Activated naive CD8-positive, alpha-beta T cell treated with anti-CD3 and anti-CD28 coated beads for 36 hours (primary cell): Measurements from ENCODE around the gene SPTAN1. TPM values are rescaled to one million over a fixed set of nuclear protein-coding genes. Genes with fewer than 3 reads are reported as not detected.

Experiments
- DNase-seq: peaks from one replicate; pipeline ENCODE4 v3.0.0; 2021
- H3K27ac Mint-ChIP-seq: one replicate; pipeline ENCODE4 v1.8.0; 2022; ENCODE audit warnings: mild to moderate bottlenecking, moderate library complexity, mixed read lengths
- H3K27me3 Mint-ChIP-seq: one replicate; pipeline ENCODE4 v1.8.0; 2022; ENCODE audit warnings: mild to moderate bottlenecking, mixed read lengths
- H3K36me3 Mint-ChIP-seq: one replicate; pipeline ENCODE4 v1.8.0; 2021; ENCODE audit warnings: mild to moderate bottlenecking, mixed read lengths
- H3K4me1 Mint-ChIP-seq: one replicate; pipeline ENCODE4 v1.8.0; 2021; ENCODE audit warnings: mixed read lengths
- H3K4me3 Mint-ChIP-seq: one replicate; pipeline ENCODE4 v1.8.0; 2022; ENCODE audit warnings: mild to moderate bottlenecking, moderate library complexity, mixed read lengths
- H3K9me3 Mint-ChIP-seq: one replicate; pipeline ENCODE4 v1.8.0; 2022; ENCODE audit warnings: mixed read lengths
- total RNA-seq, 2 experiments: library from RNA; stranded (reverse); gene quantifications; one replicate each; pipeline ENCODE4 v1.2.3, GENCODE V29; 2021

SPTAN1 gene
- total RNA-seq, 2 experiments from 2014 or later: 142 to 143 TPM

DNA sequence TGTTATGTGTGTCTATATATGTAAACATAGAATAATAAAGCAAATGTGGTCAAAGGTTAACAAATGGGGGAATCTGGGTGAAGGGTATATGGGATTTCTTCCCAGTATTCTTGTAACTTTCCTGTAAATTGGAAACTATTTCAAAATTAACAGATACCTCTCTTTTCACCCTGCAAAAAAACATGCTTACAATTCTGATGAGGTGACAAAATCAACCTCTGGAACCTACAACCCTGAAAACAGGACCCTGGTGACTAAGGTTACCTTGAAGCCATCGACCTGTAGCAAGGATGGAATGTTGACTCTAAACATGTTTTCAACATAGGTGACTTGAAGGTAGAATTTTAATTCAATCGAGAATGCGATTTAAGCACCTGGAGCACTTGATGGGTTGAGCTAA is 5.9 kb upstream of the SPTAN1 start:
- no peaks in the 10 kb centered on the region for H3K9me3 Mint-ChIP-seq
- peaks cover 2% of the 10 kb centered on the region for H3K36me3 Mint-ChIP-seq
- H3K27ac Mint-ChIP-seq: no peak overlapping the region
- H3K4me3 Mint-ChIP-seq: no peak overlapping the region
- no peaks in the 10 kb centered on the region for H3K27me3 Mint-ChIP-seq
- peaks cover 16% of the 10 kb centered on the region for H3K4me1 Mint-ChIP-seq
- no peak for DNase-seq

DNA sequence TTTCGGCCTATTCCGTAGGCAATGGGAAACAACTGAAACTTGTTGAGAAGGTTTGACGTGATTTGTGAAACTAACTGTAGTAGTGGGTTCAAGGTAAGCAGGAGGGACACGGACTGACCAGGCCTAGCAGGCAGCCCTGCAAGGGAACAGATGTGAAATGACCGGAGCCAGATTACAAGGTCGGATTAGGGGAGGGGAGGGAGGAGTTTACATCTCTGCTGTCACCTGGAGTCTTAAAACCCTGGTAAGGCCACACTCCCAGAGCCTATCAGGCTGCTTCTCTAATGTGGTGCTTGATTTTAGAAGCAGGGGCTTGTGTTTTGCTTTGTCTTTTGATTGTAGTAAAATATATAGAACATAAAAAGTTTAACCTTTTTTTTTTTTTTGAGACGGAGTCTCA is 3.5 kb upstream of the SPTAN1 start:
- Mint-ChIP-seq H3K9me3 (no peaks in the 10 kb centered on the region), H3K27ac (no peak overlapping the region), H3K4me1 (peaks cover 21% of the 10 kb centered on the region), H3K36me3 (no peaks in the 10 kb centered on the region), H3K27me3 (no peaks in the 10 kb centered on the region), H3K4me3 (no peak overlapping the region)
- DNase-seq: no peak

DNA sequence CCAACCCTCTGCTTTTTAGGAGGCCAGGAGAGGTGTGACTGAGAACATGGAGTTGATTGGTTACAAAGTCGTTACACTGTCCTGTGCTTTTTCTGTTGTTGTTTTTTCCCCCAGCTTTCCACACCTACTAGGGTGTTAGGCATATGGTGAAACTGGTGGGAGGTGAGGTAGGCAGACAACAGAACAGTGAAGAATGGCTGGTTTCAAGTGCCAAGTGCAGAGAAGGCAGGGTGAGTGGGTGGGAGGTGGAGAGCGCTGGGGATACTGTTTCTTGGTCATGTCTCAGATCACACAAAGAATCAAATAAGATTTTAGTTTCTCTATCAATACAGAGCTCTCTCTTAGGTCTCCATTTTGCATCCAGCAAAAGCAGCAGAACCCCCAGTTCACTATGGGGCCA is 2.2 kb upstream of the SPTAN1 start:
- H3K27me3 Mint-ChIP-seq: no peaks in the 10 kb centered on the region
- H3K4me3 Mint-ChIP-seq: peak overlapping the region; percentile 25
- peak overlapping the region; percentile 66 for H3K27ac Mint-ChIP-seq
- no peaks in the 10 kb centered on the region for H3K9me3 Mint-ChIP-seq
- no peaks in the 10 kb centered on the region for H3K36me3 Mint-ChIP-seq
- peaks cover 21% of the 10 kb centered on the region for H3K4me1 Mint-ChIP-seq
- peak; percentile 64 for DNase-seq

DNA sequence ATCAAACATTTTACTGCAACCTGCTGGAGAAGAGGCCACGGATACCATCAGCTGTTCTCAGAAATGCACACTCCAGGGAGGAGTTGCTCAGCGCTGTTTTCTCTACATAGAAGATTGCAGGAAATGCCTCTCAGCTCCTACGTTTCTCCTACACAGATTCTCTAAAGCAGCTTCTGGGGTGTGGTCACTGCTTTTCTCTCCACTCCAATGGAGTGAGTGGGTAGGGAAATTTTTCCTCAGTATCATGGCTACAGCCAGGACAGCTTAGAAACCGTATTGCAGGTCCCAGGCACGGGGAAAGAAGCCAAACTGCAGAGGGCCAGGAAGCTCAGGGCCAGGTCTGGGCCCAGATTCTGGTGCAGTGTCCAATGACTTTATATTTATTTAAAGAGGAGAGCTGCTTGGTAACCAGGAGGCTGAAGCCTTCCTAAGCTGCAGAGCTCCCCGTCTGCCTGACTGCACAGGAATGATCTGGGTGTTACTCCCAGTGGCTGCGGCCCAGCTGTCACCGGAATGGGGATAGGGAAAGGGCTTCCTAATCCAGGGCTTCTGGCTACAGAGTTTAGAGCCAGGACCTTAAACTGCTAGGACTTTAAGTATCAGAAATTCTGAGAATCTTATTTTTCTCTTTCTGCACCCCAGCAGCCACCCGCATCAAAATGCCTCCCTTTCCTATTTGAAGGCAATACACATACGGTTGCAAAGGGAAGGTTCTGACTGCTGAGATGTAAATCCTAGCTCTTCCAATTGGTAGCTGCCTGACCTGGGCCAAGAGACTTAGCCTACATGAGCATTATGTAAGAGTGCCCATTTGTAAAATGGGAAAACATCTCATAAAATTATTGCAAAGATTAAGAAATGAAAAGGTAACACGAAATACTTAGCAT is 1.4 kb upstream of the SPTAN1 start:
- Mint-ChIP-seq H3K27ac (peak overlapping the region; percentile 92), H3K4me3 (peak overlapping the region; percentile 93), H3K4me1 (peaks cover 21% of the 10 kb centered on the region), H3K9me3 (no peaks in the 10 kb centered on the region), H3K36me3 (no peaks in the 10 kb centered on the region), H3K27me3 (no peaks in the 10 kb centered on the region)
- no peak for DNase-seq

DNA sequence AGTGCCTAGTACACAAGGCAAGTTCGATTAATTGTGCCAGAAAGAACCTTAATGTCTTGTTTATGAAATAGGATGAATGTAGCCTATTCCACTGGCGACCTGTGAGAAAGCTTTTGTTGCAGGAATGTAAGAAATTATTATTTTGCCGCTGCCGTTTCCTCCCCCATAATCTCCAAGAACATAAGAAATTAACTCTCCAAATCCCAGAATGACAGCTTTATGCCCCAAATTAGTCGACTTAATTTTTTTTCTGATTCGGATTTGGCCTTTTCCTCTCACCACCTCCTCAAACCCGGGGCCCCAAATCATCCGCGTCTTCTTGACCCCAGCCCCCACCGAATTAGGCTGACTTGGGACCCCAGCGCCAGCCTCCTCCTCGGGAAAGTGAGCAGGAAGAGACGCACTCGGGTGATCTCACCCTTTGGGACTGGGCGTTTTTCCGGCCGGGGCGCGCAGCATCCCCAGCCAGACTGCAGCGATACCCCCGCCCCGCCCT is 682 bp upstream of the SPTAN1 start:
- no peak for DNase-seq
- peak overlapping the region; percentile 93 for H3K4me3 Mint-ChIP-seq
- H3K36me3 Mint-ChIP-seq: no peaks in the 10 kb centered on the region
- H3K9me3 Mint-ChIP-seq: no peaks in the 10 kb centered on the region
- peaks cover 25% of the 10 kb centered on the region for H3K4me1 Mint-ChIP-seq
- H3K27ac Mint-ChIP-seq: peak overlapping the region; percentile 92
- no peaks in the 10 kb centered on the region for H3K27me3 Mint-ChIP-seq

DNA sequence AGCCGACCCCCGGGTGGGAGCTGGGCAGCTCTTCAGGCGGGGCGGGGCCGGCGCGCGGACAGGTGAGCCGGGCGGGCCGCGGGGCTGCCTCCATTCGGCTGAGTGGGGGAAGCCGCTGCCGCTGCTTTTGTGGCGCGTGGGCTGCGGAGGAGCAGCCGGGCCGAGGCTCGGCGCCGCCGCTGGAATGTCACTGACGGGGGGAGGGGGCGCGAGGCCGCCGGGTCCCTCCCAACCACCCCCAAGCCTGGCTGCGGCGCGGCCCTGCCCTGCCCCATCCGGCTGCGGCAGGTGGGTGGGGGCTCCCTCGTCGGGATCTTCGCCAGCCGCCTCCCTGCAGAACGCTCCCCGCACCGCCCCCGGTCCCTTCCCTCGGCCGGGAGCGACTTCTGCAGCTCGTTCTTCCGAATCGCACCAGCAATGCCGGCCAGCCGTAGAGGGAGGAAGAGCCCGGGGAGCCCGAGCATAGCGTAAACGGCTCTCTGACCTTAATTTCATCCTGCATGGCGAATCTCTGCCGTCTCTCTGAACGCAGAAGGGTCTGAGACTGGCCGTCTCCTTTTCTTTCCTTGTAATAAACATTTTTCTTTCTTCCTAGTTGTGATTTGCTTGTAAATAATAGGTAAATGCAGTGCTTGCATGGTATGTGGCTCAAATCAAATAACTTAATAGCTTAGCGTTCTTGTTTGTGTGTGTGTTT is 505 bp downstream of the SPTAN1 start:
- peaks cover 2% of the 10 kb centered on the region for H3K36me3 Mint-ChIP-seq
- DNase-seq: no peak
- no peaks in the 10 kb centered on the region for H3K27me3 Mint-ChIP-seq
- peaks cover 34% of the 10 kb centered on the region for H3K4me1 Mint-ChIP-seq
- H3K4me3 Mint-ChIP-seq: no peak overlapping the region
- H3K9me3 Mint-ChIP-seq: no peaks in the 10 kb centered on the region
- no peak overlapping the region for H3K27ac Mint-ChIP-seq

DNA sequence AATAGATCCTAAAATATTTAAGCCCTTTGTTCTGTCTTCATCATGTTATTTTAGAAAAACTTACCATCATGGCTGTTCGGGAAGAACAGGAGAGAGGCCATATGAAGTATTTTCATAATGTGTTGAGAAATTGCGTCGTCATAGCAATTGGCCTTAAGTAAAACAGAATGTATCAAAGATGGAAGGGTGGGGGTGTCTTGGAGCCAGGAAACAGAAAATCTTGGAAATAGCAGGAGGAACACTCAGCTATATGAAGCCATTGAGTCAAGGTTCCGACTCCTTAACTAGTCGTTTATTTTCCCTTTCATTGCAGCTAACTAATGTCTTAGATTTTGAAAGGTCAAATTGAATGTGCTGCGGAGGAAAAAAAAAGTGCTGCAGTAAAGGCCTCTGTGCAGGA is 1.3 kb downstream of the SPTAN1 start:
- Mint-ChIP-seq H3K27ac (no peak overlapping the region), H3K9me3 (no peaks in the 10 kb centered on the region), H3K27me3 (no peaks in the 10 kb centered on the region), H3K4me1 (peaks cover 42% of the 10 kb centered on the region), H3K4me3 (no peak overlapping the region), H3K36me3 (peaks cover 2% of the 10 kb centered on the region)
- DNase-seq: no peak

DNA sequence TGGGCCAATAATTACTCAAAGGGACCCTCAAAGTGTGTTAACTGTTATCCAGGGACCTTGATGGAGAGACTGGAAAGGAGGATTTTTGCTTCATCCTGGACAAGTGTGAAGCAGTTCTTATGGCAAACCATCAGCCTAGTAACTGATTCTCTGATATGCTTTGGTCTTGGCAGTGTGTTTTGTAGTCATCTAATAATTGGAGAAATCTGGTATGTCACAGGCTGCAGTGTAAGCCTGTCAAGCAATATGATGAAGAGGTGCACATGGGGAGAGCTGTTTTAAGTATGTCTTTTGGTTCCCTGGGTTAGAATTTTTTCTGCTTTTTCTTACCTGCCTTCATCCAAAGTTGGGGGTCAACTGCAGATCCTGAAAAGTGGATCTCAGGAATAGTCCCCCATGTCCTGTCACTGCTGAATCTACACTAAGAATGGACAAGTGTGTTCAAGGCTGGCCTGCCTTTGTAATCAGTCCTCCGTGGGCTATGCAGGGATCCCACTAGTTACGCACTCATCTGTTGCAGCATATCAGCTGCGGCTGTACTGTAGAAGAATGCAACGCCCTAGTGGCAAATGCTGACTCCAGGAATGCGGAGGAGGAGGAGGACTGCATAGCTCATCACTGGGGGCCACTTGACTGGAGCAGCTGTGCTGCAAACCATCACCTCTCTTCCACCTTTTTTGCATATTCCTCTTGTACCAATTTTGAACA is 1.9 kb downstream of the SPTAN1 start:
- no peak overlapping the region for H3K27ac Mint-ChIP-seq
- no peaks in the 10 kb centered on the region for H3K27me3 Mint-ChIP-seq
- peak; percentile 23 for DNase-seq

DNA sequence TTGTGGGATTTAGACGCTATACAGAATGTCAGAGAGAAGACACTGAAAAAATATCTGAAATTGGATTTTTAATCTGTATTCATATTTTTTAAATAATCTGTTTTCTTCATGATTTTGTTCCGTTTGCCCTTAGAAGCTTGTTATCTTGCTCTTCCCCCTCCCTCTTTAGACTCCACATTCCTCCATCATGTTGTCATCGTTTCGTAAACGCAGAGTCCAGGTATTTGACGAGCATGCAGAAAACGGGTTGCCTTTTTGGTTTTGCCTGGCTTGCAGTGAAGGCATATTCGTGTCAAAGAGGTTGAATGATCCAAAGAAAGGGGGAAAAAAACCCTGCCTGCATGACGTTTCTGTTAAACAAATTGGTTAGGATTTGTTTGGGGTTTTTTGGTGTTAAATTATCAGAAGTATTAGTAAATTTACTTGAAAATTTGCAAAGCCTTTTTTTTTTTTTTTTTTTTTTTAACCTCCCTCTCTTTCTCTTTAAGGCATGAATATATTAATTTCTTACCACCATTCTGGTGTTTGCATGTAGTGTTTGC is 2.9 kb downstream of the SPTAN1 start:
- Mint-ChIP-seq H3K27ac (no peak overlapping the region), H3K4me1 (peaks cover 45% of the 10 kb centered on the region), H3K9me3 (no peaks in the 10 kb centered on the region), H3K27me3 (no peaks in the 10 kb centered on the region), H3K4me3 (no peak overlapping the region), H3K36me3 (peaks cover 4% of the 10 kb centered on the region)
- no peak for DNase-seq

More for the DNA sequence above, 1.9 kb downstream of the SPTAN1 start:
- Mint-ChIP-seq H3K4me3 (no peak overlapping the region), H3K9me3 (no peaks in the 10 kb centered on the region), H3K36me3 (peaks cover 4% of the 10 kb centered on the region), H3K4me1 (peaks cover 48% of the 10 kb centered on the region)

DNA sequence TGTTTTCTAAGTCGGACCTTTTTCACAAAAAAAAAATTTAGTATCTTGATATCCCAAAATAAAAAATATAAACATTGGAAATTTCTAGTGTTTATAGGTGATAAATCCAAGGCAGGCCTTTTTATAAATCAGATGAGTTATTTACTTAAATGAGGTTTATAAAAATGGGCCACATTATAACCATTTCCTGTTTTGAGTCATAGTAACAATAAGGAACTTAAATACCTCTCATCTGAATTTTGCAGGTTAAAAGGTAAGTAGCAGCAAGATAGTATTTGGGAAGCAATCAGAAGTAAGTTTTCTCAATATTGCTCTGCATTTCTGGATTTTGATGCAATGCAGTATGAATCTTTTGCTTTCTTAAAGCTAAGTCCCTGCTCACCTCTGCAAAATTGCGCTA is 3.9 kb downstream of the SPTAN1 start:
- Mint-ChIP-seq H3K4me3 (no peak overlapping the region), H3K36me3 (peaks cover 4% of the 10 kb centered on the region), H3K9me3 (no peaks in the 10 kb centered on the region), H3K27ac (no peak overlapping the region), H3K27me3 (no peaks in the 10 kb centered on the region), H3K4me1 (peaks cover 36% of the 10 kb centered on the region)
- no peak for DNase-seq

DNA sequence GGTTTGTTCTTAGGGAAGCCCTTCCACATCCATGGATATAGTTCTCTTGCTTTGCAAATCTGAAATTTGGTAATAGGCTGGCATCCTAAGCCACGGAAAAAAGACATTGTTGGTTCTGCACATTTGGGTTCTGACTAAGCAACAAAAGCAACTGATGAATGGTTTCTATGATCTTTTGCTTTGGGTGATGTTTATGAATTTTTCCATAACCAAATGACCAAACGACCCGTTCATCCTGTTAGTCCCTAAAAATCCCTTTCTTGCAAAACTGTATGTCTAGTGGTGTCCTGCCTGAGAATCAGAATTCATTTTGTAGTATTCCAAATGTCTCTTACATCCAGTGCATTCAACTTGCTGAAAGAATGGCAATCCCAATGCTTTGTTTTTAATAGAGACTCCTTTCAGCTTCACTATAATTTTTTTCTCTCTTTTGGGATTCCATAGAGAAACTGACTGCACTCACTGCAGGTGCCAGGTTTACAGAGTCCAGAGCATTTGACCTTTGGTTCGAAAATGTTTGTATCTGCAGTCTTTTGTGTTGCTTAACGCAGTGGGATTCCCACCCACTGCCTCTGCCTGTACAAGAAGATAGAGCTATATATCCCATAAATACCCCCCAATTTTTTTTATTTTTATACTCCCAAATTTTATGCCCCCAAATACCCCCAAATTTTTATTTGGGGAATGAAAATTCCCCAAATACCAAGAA is 4.7 kb downstream of the SPTAN1 start:
- H3K27me3 Mint-ChIP-seq: no peaks in the 10 kb centered on the region
- peaks cover 29% of the 10 kb centered on the region for H3K4me1 Mint-ChIP-seq
- no peak for DNase-seq
- peaks cover 4% of the 10 kb centered on the region for H3K36me3 Mint-ChIP-seq
- H3K9me3 Mint-ChIP-seq: no peaks in the 10 kb centered on the region
- H3K27ac Mint-ChIP-seq: no peak overlapping the region
- no peak overlapping the region for H3K4me3 Mint-ChIP-seq

DNA sequence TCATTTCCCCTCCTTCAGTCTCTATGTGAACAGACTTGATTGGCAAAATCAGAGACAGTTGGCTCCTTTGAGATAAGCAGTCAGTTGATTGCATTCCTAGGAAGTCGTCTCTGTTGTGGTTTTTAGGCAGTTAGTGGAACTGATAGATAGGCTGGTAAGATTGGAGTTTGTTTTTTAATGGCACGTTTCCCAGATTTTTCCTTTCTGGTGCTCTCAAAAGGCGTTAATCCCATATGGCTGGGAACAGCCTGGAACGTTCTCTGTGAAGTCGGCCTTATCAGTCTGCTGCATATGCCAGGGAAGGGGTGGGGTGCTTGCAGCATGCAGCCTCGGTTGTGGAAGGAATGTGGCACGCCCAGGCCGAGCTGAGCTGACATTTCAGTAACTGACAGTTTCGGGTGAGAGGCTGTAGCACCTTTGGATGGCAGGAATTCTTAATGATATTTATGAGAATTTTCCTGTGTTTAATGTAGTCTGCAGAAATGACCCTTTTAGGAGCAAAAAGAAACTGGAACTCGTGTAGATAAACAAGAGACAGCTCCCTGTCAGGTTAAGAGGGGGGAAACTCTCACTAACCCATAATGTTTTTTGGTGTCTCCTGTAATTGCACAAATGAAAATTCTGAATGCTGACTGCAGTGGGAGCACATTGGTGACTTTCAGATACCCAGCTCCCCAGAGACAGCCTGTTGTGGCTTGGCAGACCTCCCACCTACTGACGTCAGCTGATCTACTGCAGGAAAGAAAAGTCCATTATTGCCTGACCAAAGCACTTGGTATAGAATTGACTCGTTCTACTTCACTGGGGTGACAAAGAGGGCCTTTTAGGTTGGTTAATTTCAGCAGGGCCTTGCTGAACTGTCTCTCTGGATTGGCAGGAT is 6.3 kb downstream of the SPTAN1 start:
- H3K27ac Mint-ChIP-seq: peak overlapping the region; percentile 92
- no peaks in the 10 kb centered on the region for H3K27me3 Mint-ChIP-seq
- peaks cover 4% of the 10 kb centered on the region for H3K36me3 Mint-ChIP-seq
- peaks cover 32% of the 10 kb centered on the region for H3K4me1 Mint-ChIP-seq
- H3K4me3 Mint-ChIP-seq: peak overlapping the region; percentile 55
- no peaks in the 10 kb centered on the region for H3K9me3 Mint-ChIP-seq
- DNase-seq: peak; percentile 81

DNA sequence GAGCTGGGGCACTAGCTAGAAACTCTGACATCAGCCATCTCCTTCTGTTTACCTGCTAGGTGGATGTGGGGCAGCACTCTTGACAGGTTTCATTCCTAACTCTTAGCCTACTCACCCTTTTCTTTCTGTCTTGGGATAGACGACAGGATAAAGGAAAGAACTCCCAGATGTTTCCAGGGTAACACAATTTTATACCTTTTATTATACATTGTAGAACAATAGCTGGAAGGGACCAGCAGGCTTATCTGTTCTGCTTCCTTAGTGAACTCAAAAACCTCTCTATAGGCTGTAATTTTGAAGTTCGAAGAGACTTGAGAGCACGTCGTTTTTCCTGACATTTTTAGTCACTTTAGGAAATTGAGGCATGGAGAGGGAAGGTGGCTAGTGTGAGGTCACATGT is 13.2 kb downstream of the SPTAN1 start:
- Mint-ChIP-seq H3K36me3 (no peaks in the 10 kb centered on the region), H3K27ac (no peak overlapping the region), H3K27me3 (no peaks in the 10 kb centered on the region), H3K9me3 (no peaks in the 10 kb centered on the region), H3K4me3 (no peak overlapping the region), H3K4me1 (peaks cover 7% of the 10 kb centered on the region)
- DNase-seq: no peak
